H1 (cell line): Measurements from ENCODE around the gene DUOXA2. TPM values are rescaled to one million over a fixed set of nuclear protein-coding genes. Genes with fewer than 3 reads are reported as not detected.

ENCODE experiments used
- CTCF ChIA-PET: fragments of 300-600 bp; sonication (Branson Sonifier 250); formaldehyde crosslinking; loops from one replicate; lab custom pipeline; 2021; ENCODE audit not compliant: partially characterized antibody; lab: Charles Lee
- POLR2A ChIA-PET: fragments of 300-600 bp; sonication (Branson Sonifier 250); formaldehyde crosslinking; loops from one replicate; lab custom pipeline; 2021; ENCODE audit warnings: inconsistent platforms; ENCODE audit not compliant: partially characterized antibody; lab: Charles Lee
- DNase-seq, 2 experiments: peaks; one replicate each; pipeline versions ENCODE4 v3.0.0 to v3.0.0-alpha.2; 2010 to 2022; ENCODE audit warnings: low spot score in 2 of 2, low read depth in 1 of 2, mixed read lengths in 1 of 2
- FAIRE-seq: peaks from 2 replicates; lab custom pipeline; 2011; peaks lifted over from hg19 to GRCh38; lab: Jason Lieb, UNC
- H2AFZ ChIP-seq: 2 replicates; pipeline ENCODE4 v1.8.1; 2012; ENCODE audit warnings: low read length, inconsistent platforms
- H2AK5ac ChIP-seq: 2 replicates; pipeline ENCODE4 v1.6.1; 2013; ENCODE audit warnings: low read depth, low read length
- H2BK120ac ChIP-seq: replicated peaks from 2 replicates; pipeline ENCODE3; 2013; ENCODE audit warnings: low read depth, low read length, inconsistent platforms
- H2BK12ac ChIP-seq: 2 replicates; pipeline ENCODE4 v1.6.1; 2013; ENCODE audit warnings: low read depth, low read length
- H2BK15ac ChIP-seq: 2 replicates; pipeline ENCODE4 v1.6.1; 2013; ENCODE audit warnings: low read length
- H2BK20ac ChIP-seq: 2 replicates; pipeline ENCODE4 v1.6.1; 2013; ENCODE audit warnings: low read length
- H2BK5ac ChIP-seq: 2 replicates; pipeline ENCODE4 v1.6.1; 2013; ENCODE audit warnings: low read depth, low read length
- H3K14ac ChIP-seq: 2 replicates; pipeline ENCODE4 v1.6.1; 2013; ENCODE audit warnings: inconsistent platforms; ENCODE audit not compliant: insufficient read length
- H3K18ac ChIP-seq: 2 replicates; pipeline ENCODE4 v1.6.1; 2013; ENCODE audit warnings: low read length; ENCODE audit errors: extremely low read depth
- H3K23ac ChIP-seq: 2 replicates; pipeline ENCODE4 v1.6.1; 2013; ENCODE audit warnings: inconsistent platforms; ENCODE audit not compliant: insufficient read length
- H3K23me2 ChIP-seq: 2 replicates; pipeline ENCODE4 v1.6.1; 2013; ENCODE audit warnings: low read depth, low read length
- H3K27ac ChIP-seq: 2 replicates; pipeline ENCODE4 v1.6.1; 2011; ENCODE audit warnings: low read depth, low read length, inconsistent platforms
- H3K27me3 ChIP-seq, 4 experiments: replicated peaks in 1 of 4; 1 replicate in 1 of 4; 2 replicates in 3 of 4; pipeline versions ENCODE4 v1.6.1 to v1.8.1; 2011 to 2013; ENCODE audit warnings: low read length in 3 of 4, mild to moderate bottlenecking in 3 of 4, inconsistent platforms in 2 of 4, mixed read lengths in 2 of 4, moderate library complexity in 1 of 4; ENCODE audit not compliant: control insufficient read depth in 3 of 4, insufficient read depth in 3 of 4; ENCODE audit errors: extremely low read depth in 1 of 4
- H3K36me3 ChIP-seq, 4 experiments: 2 replicates each; pipeline versions ENCODE4 v1.6.1 to v1.8.1; 2011 to 2013; ENCODE audit warnings: mild to moderate bottlenecking in 4 of 4, low read length in 3 of 4, moderate library complexity in 2 of 4, control low read depth in 1 of 4, inconsistent platforms in 1 of 4; ENCODE audit not compliant: insufficient read depth in 4 of 4, control insufficient read depth in 2 of 4
- H3K4ac ChIP-seq: replicated peaks from 2 replicates; pipeline ENCODE3; 2013; ENCODE audit warnings: low read length, low read depth, mixed read lengths, inconsistent platforms; ENCODE audit not compliant: insufficient read length
- H3K4me1 ChIP-seq, 4 experiments: replicated peaks in 1 of 4; 1 replicate in 1 of 4; 2 replicates in 3 of 4; pipeline versions ENCODE4 v1.6.1 to v1.8.1; 2011 to 2013; ENCODE audit warnings: low read length in 3 of 4, inconsistent platforms in 2 of 4, mixed read lengths in 1 of 4; ENCODE audit not compliant: insufficient read depth in 4 of 4, control insufficient read depth in 3 of 4
- H3K4me2 ChIP-seq, 2 experiments: 2 replicates each; pipeline versions ENCODE4 v1.6.1 to v1.8.1; 2011 to 2013; ENCODE audit warnings: low read depth in 2 of 2, low read length in 2 of 2, control low read depth in 1 of 2, inconsistent platforms in 1 of 2, mild to moderate bottlenecking in 1 of 2; ENCODE audit not compliant: insufficient read depth in 1 of 2
- H3K4me3 ChIP-seq, 4 experiments: fragments of 200-600, 300-600 bp in 1 of 4; sonication (generic), shearing (Covaris generic), sonication (Bioruptor Twin) in 1 of 4; 2 replicates each; pipeline versions ENCODE4 v1.5.1 to v1.8.1; 2011 to 2016; ENCODE audit warnings: low read length in 4 of 4, low read depth in 3 of 4, control low read depth in 2 of 4, inconsistent platforms in 2 of 4, mild to moderate bottlenecking in 2 of 4, mixed read lengths in 1 of 4, moderate library complexity in 1 of 4; ENCODE audit not compliant: insufficient read depth in 2 of 4; ENCODE audit errors: extremely low read depth in 1 of 4
- H3K56ac ChIP-seq: replicated peaks from 2 replicates; pipeline ENCODE3; 2013; ENCODE audit warnings: low read depth, mild to moderate bottlenecking, mixed read lengths, low read length, inconsistent platforms; ENCODE audit not compliant: insufficient read length
- H3K79me1 ChIP-seq: 2 replicates; pipeline ENCODE4 v1.6.1; 2013; ENCODE audit warnings: low read depth, low read length, control low read depth
- H3K79me2 ChIP-seq, 2 experiments: 2 replicates each; pipeline versions ENCODE4 v1.6.1 to v1.8.1; 2012 to 2013; ENCODE audit warnings: low read length in 2 of 2, mild to moderate bottlenecking in 2 of 2, inconsistent platforms in 1 of 2; ENCODE audit not compliant: insufficient read depth in 2 of 2, control insufficient read depth in 1 of 2
- H3K9ac ChIP-seq, 4 experiments: replicated peaks in 1 of 4; 1 replicate in 1 of 4; 2 replicates in 3 of 4; pipeline versions ENCODE4 v1.6.1 to v1.8.1; 2011 to 2013; ENCODE audit warnings: low read depth in 3 of 4, low read length in 3 of 4, control low read depth in 2 of 4, mild to moderate bottlenecking in 2 of 4, moderate library complexity in 2 of 4, inconsistent platforms in 1 of 4; ENCODE audit errors: extremely low read depth in 1 of 4
- H3K9me3 ChIP-seq, 2 experiments: 2 replicates each; pipeline versions ENCODE4 v1.6.1 to v1.8.1; 2012 to 2013; ENCODE audit warnings: mild to moderate bottlenecking in 2 of 2, moderate library complexity in 2 of 2, control low read depth in 1 of 2, inconsistent platforms in 1 of 2, low read depth in 1 of 2, low read length in 1 of 2, mixed read lengths in 1 of 2; ENCODE audit not compliant: insufficient read depth in 2 of 2
- H4K20me1 ChIP-seq, 2 experiments: replicated peaks in 1 of 2; 2 replicates each; pipeline versions ENCODE3 to v1.8.1; 2011 to 2013; ENCODE audit warnings: inconsistent platforms in 2 of 2, low read length in 2 of 2, mild to moderate bottlenecking in 1 of 2; ENCODE audit not compliant: insufficient read depth in 2 of 2, control insufficient read depth in 1 of 2
- H4K5ac ChIP-seq: 2 replicates; pipeline ENCODE4 v1.6.1; 2013; ENCODE audit warnings: low read length, low read depth, mixed read lengths, inconsistent platforms; ENCODE audit not compliant: insufficient read length
- H4K8ac ChIP-seq: 2 replicates; pipeline ENCODE4 v1.8.0; 2013; ENCODE audit warnings: mild to moderate bottlenecking, moderate library complexity, low read length, inconsistent platforms; ENCODE audit not compliant: insufficient read depth; ENCODE audit errors: extremely low read depth
- H4K91ac ChIP-seq: replicated peaks from 2 replicates; pipeline ENCODE3; 2013; ENCODE audit warnings: low read length, mixed read lengths, inconsistent platforms; ENCODE audit not compliant: insufficient read length
- CTBP2 ChIP-seq: IDR thresholded peaks from 2 replicates; pipeline ENCODE4 v1.7.0; 2011; ENCODE audit warnings: borderline replicate concordance, mild to moderate bottlenecking, moderate library complexity, mixed read lengths, low read length; ENCODE audit not compliant: insufficient read depth, insufficient read length
- EP300 ChIP-seq, 2 experiments: IDR thresholded peaks; 1 replicate in 1 of 2; 2 replicates in 1 of 2; pipeline ENCODE4 v1.6.1; 2011 to 2012; ENCODE audit warnings: low read depth in 2 of 2, low read length in 2 of 2, mild to moderate bottlenecking in 2 of 2, borderline replicate concordance in 1 of 2, inconsistent platforms in 1 of 2, moderate library complexity in 1 of 2
- EZH2 ChIP-seq: fragments of 200-600 bp; sonication (generic); IDR thresholded peaks from 2 replicates; pipeline ENCODE4 v1.7.1; 2012; ENCODE audit warnings: low read depth, mild to moderate bottlenecking, moderate library complexity, low read length, inconsistent platforms; ENCODE audit not compliant: severe bottlenecking
- GABPA ChIP-seq: IDR thresholded peaks from 2 replicates; pipeline ENCODE4 v1.6.1; 2011; ENCODE audit warnings: mild to moderate bottlenecking, low read length, moderate library complexity, borderline replicate concordance; ENCODE audit not compliant: insufficient read depth
- HDAC2 ChIP-seq, 2 experiments: fragments of 300-600 bp in 1 of 2; sonication (generic) in 1 of 2; IDR thresholded peaks; 2 replicates each; pipeline ENCODE4 v1.6.1; 2011 to 2012; ENCODE audit warnings: low read depth in 2 of 2, low read length in 2 of 2, mild to moderate bottlenecking in 2 of 2, moderate library complexity in 2 of 2, borderline replicate concordance in 1 of 2, inconsistent platforms in 1 of 2
- PHF8 ChIP-seq: fragments of 200-600 bp; sonication (generic); conservative IDR thresholded peaks from 2 replicates; pipeline ENCODE4 v1.7.1; 2012; ENCODE audit warnings: low read depth, mild to moderate bottlenecking, inconsistent platforms, low read length, moderate library complexity
- POLR2A ChIP-seq, 2 experiments: IDR thresholded peaks; 1 replicate in 1 of 2; 2 replicates in 1 of 2; pipeline ENCODE4 v1.6.1; 2011; ENCODE audit warnings: low read depth in 2 of 2, low read length in 2 of 2, mild to moderate bottlenecking in 2 of 2; ENCODE audit errors: control extremely low read depth in 1 of 2
- RAD21 ChIP-seq, 2 experiments: IDR thresholded peaks in 1 of 2; conservative IDR thresholded peaks in 1 of 2; 2 replicates each; pipeline ENCODE4 v1.6.1; 2011; ENCODE audit warnings: low read depth in 2 of 2, low read length in 2 of 2, improper control_type of control experiment in 1 of 2, inconsistent platforms in 1 of 2, mild to moderate bottlenecking in 1 of 2, moderate library complexity in 1 of 2
- RBBP5 ChIP-seq: IDR thresholded peaks from 2 replicates; pipeline ENCODE4 v1.7.1; 2012; ENCODE audit warnings: low read depth, mild to moderate bottlenecking, inconsistent platforms, low read length, moderate library complexity, borderline replicate concordance
- SIRT6 ChIP-seq: IDR thresholded peaks from one replicate; pipeline ENCODE4 v1.7.1; 2012; ENCODE audit warnings: low read length, inconsistent platforms
- SP1 ChIP-seq: IDR thresholded peaks from 2 replicates; pipeline ENCODE4 v1.6.1; 2011; ENCODE audit warnings: low read depth, low read length
- SP2 ChIP-seq: IDR thresholded peaks from 2 replicates; pipeline ENCODE4 v1.6.1; 2012; ENCODE audit warnings: mild to moderate bottlenecking, low read length, inconsistent platforms
- TEAD4 ChIP-seq: IDR thresholded peaks from 2 replicates; pipeline ENCODE4 v1.6.1; 2012; ENCODE audit warnings: low read depth, low read length, inconsistent platforms, mixed read lengths
- YY1 ChIP-seq: IDR thresholded peaks from 2 replicates; pipeline ENCODE4 v1.6.1; 2011; ENCODE audit warnings: low read depth, mild to moderate bottlenecking, low read length
- WGBS, 2 experiments: shearing (Covaris generic) in 1 of 2; methylation state at CpG; one replicate each; pipeline versions ENCODE4 v1.1.6 to v1.1.7; 2013 to 2015; ENCODE audit warnings: low lambda C conversion rate in 2 of 2, mixed read lengths in 2 of 2, inconsistent platforms in 1 of 2, low coverage in 1 of 2, missing lambda C conversion rate in 1 of 2; ENCODE audit not compliant: insufficient replicate concordance in 2 of 2, insufficient coverage in 1 of 2, insufficient read length in 1 of 2; ENCODE audit errors: extremely low coverage in 1 of 2, missing lambda C conversion rate in 1 of 2; 5-methylcytosine and 5-hydroxymethylcytosine counted together
- polyA plus RNA-seq, 7 experiments: library from polyadenylated mRNA; depleted of rRNA in 3 of 7; stranded (reverse) in 5 of 7; unstranded in 2 of 7; fragments of >200 nt in 5 of 7; fragments of 200-250 nt in 2 of 7; gene quantifications; 1 replicate in 5 of 7; 2 replicates in 1 of 7; 4 replicates in 1 of 7; pipeline versions ENCODE4 v1.2.1 to v1.2.3, GENCODE V29; 2011 to 2013; ENCODE audit warnings: missing spikeins in 2 of 7, mixed read lengths in 2 of 7
- total RNA-seq: library from RNA; stranded (reverse); fragmentation: NEBNext Ultra II Directional; extraction: Animal tissue kit (Norgen Biotek cat#: 25700); gene quantifications from 2 replicates; pipeline ENCODE4 v1.2.1, GENCODE V29; 2021

The DUOXA2 gene
- total and polyA plus RNA-seq, 2 of the 8 experiments (the other 6 are each of a cell fraction or from before 2014, with no cell fraction given), result 0.05 TPM; not detected in 1

DNA sequence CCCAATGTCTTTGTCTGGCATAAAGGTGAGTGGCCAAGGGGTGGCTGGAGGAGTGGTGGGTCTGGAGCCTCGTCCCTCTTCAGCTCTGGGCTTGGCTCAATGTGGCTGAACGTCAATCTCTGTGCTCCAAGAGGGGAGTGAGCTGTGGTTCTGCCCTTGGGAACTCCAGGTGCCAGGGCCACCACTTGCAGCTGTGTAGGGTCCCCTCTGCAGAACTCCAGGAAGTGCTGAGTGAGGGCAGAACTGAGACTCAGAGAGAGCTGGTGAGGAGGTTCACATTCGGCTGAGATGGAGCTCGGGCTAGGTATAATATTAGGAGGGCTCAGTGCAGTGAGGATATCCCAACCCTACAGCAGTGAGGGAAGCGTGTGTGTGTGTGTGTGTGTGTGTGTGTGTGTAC is 27.3 kb downstream of the DUOXA2 start:
- FAIRE-seq, result no peak
- TF ChIP-seq SP1, result no peak
- TF ChIP-seq TEAD4, result no peak
- no peak for TF ChIP-seq RAD21 (IDR thresholded peaks at IDR 0.05 in 1 of 2, conservative IDR thresholded peaks at IDR 0.05 in 1 of 2; ENCODE audit: low read depth in 2 of 2, low read length in 2 of 2)
- no peak for TF ChIP-seq EZH2
- TF ChIP-seq YY1, result no peak
- no peak for TF ChIP-seq CTBP2
- no peak for TF ChIP-seq SP2
- no peak for TF ChIP-seq SIRT6
- no peak for TF ChIP-seq RBBP5
- TF ChIP-seq PHF8, result no peak
- TF ChIP-seq GABPA, result no peak
- no peak for TF ChIP-seq POLR2A (IDR thresholded peaks at IDR 0.05; ENCODE audit: control extremely low read depth in 1 of 2, low read depth in 2 of 2, low read length in 2 of 2)
- TF ChIP-seq HDAC2 (IDR thresholded peaks at IDR 0.05; ENCODE audit: borderline replicate concordance in 1 of 2, low read depth in 2 of 2, low read length in 2 of 2), result no peak
- no peak for TF ChIP-seq EP300 (IDR thresholded peaks at IDR 0.05; ENCODE audit: borderline replicate concordance in 1 of 2, low read depth in 2 of 2, low read length in 2 of 2)

More for the DNA sequence above, 27.3 kb downstream of the DUOXA2 start:
- Histone ChIP-seq H2BK15ac (no peak overlapping the region), H3K23me2 (no peaks in the 10 kb centered on the region), H2AFZ (no peak overlapping the region), H4K91ac (no peak overlapping the region), H3K36me3 (no peaks in the 10 kb centered on the region), H2BK12ac (no peak overlapping the region), H3K4me1 (no peaks in the 10 kb centered on the region; a peak in 1 of 7 replicates), H3K9ac (no peak overlapping the region), H4K5ac (no peak overlapping the region), H3K56ac (no peak overlapping the region), H3K79me1 (no peaks in the 10 kb centered on the region; the same call in 1 of the 2 replicates), H3K14ac (no peak overlapping the region), H3K27me3 (peaks cover under 1 to 14% (median 6%) of the 10 kb centered on the region in 4 experiments), H3K4ac (no peak overlapping the region), H2AK5ac (no peak overlapping the region), H3K27ac (no peak overlapping the region), H2BK5ac (no peak overlapping the region), H3K4me3 (no peak overlapping the region), H4K20me1 (no peaks in the 10 kb centered on the region), H3K23ac (no peak overlapping the region), H2BK20ac (no peak overlapping the region), H3K79me2 (no peaks in the 10 kb centered on the region), H3K9me3 (no peaks in the 10 kb centered on the region), H4K8ac (no peak overlapping the region), H3K18ac (no peak overlapping the region), H2BK120ac (no peak overlapping the region), H3K4me2 (no peak overlapping the region)
- DNase-seq, result no peak
- 75% methylated on average over 4 of the region's 5 CpGs; no CpG with 5 or more reads in 1 of the 2 experiments for WGBS, 2 experiments
- POLR2A ChIA-PET, result interaction anchor here (0.7 kb wide), 1 partner anchor 45 kb away, joined by 3 read pairs; no protein-coding TSS in a partner anchor
- CTCF ChIA-PET, result interaction anchor here (0.7 to 10.1 kb wide), 9 partner anchors 8 to 251 kb away, joined by 3 to 57 read pairs (median 5); no protein-coding TSS in a partner anchor
